NCI-H2196 treated with DMSO at 0.1 percent for 48 hours (cell line): ENCODE data around the gene TDRD9.

Experiments
- DNase-seq: peaks from one replicate; lab custom pipeline; 2025; ENCODE audit not compliant: unreplicated experiment; lab: John Stamatoyannopoulos, UW

The TDRD9 gene

GRCh38 chr14:104100171-104101085 lies 172.2 kb downstream of the TDRD9 start:
- DNase-seq = no peak

- DNase-seq = no peak
Measured at GRCh38 chr14:104101086-104101621, 172.9 kb downstream of the TDRD9 start.

DNA sequence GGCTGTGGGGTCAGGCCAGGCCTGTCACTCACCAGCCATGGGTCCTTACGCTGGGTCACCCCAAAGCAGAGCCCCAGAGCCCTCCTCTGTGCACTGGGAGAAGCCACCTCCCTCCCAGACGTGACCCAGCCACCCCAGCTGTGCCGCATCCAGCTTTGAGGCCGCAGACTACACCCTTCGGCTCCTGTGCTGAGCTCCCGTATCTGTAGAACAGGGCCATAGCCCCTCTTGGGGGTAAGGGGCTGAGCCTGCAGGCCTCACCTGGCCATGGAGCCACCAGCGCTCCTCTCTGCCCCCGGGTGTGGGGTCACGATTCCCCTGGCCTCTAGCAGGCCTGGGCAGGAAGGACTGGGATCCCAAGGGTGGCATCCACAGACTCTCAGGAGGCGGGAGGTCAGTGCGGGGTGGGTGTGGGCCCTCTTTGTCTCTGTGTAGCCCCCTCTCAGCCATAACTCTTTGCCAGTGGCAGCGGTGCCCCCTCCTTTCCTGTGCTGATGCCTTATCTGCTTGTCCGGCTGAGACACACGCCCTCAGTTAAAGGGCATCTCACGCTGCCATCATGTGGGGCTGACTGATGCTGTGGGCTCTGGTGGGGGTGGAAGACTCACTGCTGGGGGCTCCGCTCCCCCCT lies 173.5 kb downstream of the TDRD9 start:
- no peak for DNase-seq
